OCI-LY7 (cell line): ENCODE measurements around the gene LHX5. TPM values are rescaled to one million over a fixed set of nuclear protein-coding genes. Genes with fewer than 3 reads are reported as not detected.

Source experiments
- BruUV-seq: library from RNA; stranded (reverse); fragments of 400-500 nt; replicated peaks from 2 replicates; lab custom pipeline; 2021; lab: Mats Ljungman, UMichigan
- CTCF ChIA-PET: fragments of 300-600 bp; sonication (Branson Sonifier 250); formaldehyde crosslinking; loops from one replicate; lab custom pipeline; 2022; ENCODE audit warnings: antibody characterized with exemption; ENCODE audit not compliant: unreplicated experiment; lab: Charles Lee
- POLR2A ChIA-PET: fragments of 300-600 bp; sonication (Branson Sonifier 250); formaldehyde crosslinking; loops from one replicate; lab custom pipeline; 2022; ENCODE audit warnings: antibody characterized with exemption; lab: Charles Lee
- DNase-seq: peaks from one replicate; pipeline ENCODE4 v3.0.0-alpha.2; 2015; ENCODE audit warnings: low spot score
- H2AFZ ChIP-seq: fragments of 200-600 bp; sonication (generic), shearing (Covaris generic); 2 replicates; pipeline ENCODE4 v1.6.1; 2014; ENCODE audit warnings: mild to moderate bottlenecking, antibody characterized with exemption, low read length, moderate library complexity
- H3K27ac ChIP-seq: fragments of 200-600 bp; sonication (generic); 2 replicates; pipeline ENCODE4 v1.5.1; 2014; ENCODE audit warnings: mixed run types, low read depth, mild to moderate bottlenecking, moderate library complexity, low read length, inconsistent platforms; ENCODE audit not compliant: poor library complexity, severe bottlenecking
- H3K36me3 ChIP-seq: fragments of 200-600 bp; sonication (generic); 2 replicates; pipeline ENCODE4 v1.6.1; 2014; ENCODE audit warnings: mild to moderate bottlenecking, antibody characterized with exemption, low read length, moderate library complexity, mixed read lengths; ENCODE audit not compliant: insufficient read depth
- H3K4me1 ChIP-seq: fragments of 200-600 bp; sonication (generic); 2 replicates; pipeline ENCODE4 v1.5.1; 2014; ENCODE audit warnings: mild to moderate bottlenecking, low read length; ENCODE audit not compliant: insufficient read depth, poor library complexity, severe bottlenecking
- H3K4me2 ChIP-seq: fragments of 200-600 bp; sonication (generic); 2 replicates; pipeline ENCODE4 v1.6.1; 2014; ENCODE audit warnings: mild to moderate bottlenecking, low read length
- H3K4me3 ChIP-seq: fragments of 200-600 bp; sonication (generic); 2 replicates; pipeline ENCODE4 v1.5.1; 2014; ENCODE audit warnings: mild to moderate bottlenecking, low read depth, low read length; ENCODE audit not compliant: poor library complexity, severe bottlenecking
- H3K79me2 ChIP-seq: fragments of 200-600 bp; sonication (generic); 2 replicates; pipeline ENCODE4 v1.6.1; 2016; ENCODE audit warnings: low read depth, mild to moderate bottlenecking, low read length, moderate library complexity, mixed read lengths; ENCODE audit not compliant: insufficient read depth
- H3K9me2 ChIP-seq: fragments of 200-600 bp; sonication (generic); 2 replicates; pipeline ENCODE4 v1.6.1; 2016; ENCODE audit warnings: mild to moderate bottlenecking, low read length, mixed read lengths; ENCODE audit not compliant: insufficient read depth
- H3K9me3 ChIP-seq: fragments of 200-600 bp; sonication (generic); 2 replicates; pipeline ENCODE4 v1.6.1; 2014; ENCODE audit warnings: mild to moderate bottlenecking, mixed run types, low read length, mixed read lengths
- H4K20me1 ChIP-seq: fragments of 200-600 bp; sonication (generic); 2 replicates; pipeline ENCODE4 v1.6.1; 2014; ENCODE audit warnings: mild to moderate bottlenecking, antibody characterized with exemption, low read length, moderate library complexity, mixed read lengths; ENCODE audit not compliant: insufficient read depth
- CTCF ChIP-seq: fragments of 200-600 bp; sonication (generic); conservative IDR thresholded peaks from 2 replicates; pipeline ENCODE4 v1.5.1; 2014; ENCODE audit warnings: mild to moderate bottlenecking, antibody characterized with exemption, low read length, moderate library complexity, mixed read lengths
- EZH2phosphoT487 ChIP-seq: fragments of 200-600 bp; sonication (generic); IDR thresholded peaks from 2 replicates; pipeline ENCODE4 v1.6.1; 2018; ENCODE audit warnings: low read depth, borderline replicate concordance, mild to moderate bottlenecking, mixed run types, antibody characterized with exemption, low read length, moderate library complexity, mixed read lengths
- intact Hi-C: fragments of 100-400 bp; cut with micrococcal nuclease; formaldehyde crosslinking; loops from one replicate; pipeline ENCODE4 v1.10.0; 2022; ENCODE audit not compliant: unreplicated experiment
- total RNA-seq, 2 experiments: library from RNA; depleted of rRNA in 1 of 2; stranded (reverse); fragments of >200 nt in 1 of 2; shearing (Covaris generic) in 1 of 2; gene quantifications; 2 replicates each; pipeline ENCODE4 v1.2.3, GENCODE V29; 2014 to 2022

LHX5 gene
- total RNA-seq, 2 experiments from 2014 or later = not detected

- H3K79me2 ChIP-seq = no peaks in the 10 kb centered on the region
- H4K20me1 ChIP-seq = no peaks in the 10 kb centered on the region
- no TSS peak for BruUV-seq
- peak within 1 kb of the TSS; percentile 45 for H3K4me3 ChIP-seq
- TF ChIP-seq EZH2phosphoT487 (no peak), CTCF (no peak)
- H3K27ac ChIP-seq = peak within 1 kb of the TSS; percentile 48
- DNase-seq = peak; percentile 83
- peaks cover 31% of the 10 kb centered on the region for H3K4me1 ChIP-seq
- CTCF ChIA-PET = no interaction called here
- H2AFZ ChIP-seq = peak within 1 kb of the TSS; percentile 89
- POLR2A ChIA-PET = interaction anchor here (0.5 to 0.9 kb wide), 4 partner anchors 109 to 365 kb away, joined by 3 to 4 read pairs (median 3); no protein-coding TSS in a partner anchor
- no peaks in the 10 kb centered on the region for H3K36me3 ChIP-seq
- no peaks in the 10 kb centered on the region for H3K9me2 ChIP-seq
- peak within 1 kb of the TSS; percentile 59 for H3K4me2 ChIP-seq
- no peaks in the 10 kb centered on the region for H3K9me3 ChIP-seq
- intact Hi-C loops = loop anchor here (5.0 kb wide), 1 partner anchor 225 kb away; no protein-coding TSS in a partner anchor
These were observed 49.4 kb downstream of the LHX5 start, which contains the start of gene SDSL for GRCh38 chr12:113422030-113422885. SDSL (plus strand) TSS chr12:113422380; CDS start chr12:113427983, 5,603 bp downstream.

DNA sequence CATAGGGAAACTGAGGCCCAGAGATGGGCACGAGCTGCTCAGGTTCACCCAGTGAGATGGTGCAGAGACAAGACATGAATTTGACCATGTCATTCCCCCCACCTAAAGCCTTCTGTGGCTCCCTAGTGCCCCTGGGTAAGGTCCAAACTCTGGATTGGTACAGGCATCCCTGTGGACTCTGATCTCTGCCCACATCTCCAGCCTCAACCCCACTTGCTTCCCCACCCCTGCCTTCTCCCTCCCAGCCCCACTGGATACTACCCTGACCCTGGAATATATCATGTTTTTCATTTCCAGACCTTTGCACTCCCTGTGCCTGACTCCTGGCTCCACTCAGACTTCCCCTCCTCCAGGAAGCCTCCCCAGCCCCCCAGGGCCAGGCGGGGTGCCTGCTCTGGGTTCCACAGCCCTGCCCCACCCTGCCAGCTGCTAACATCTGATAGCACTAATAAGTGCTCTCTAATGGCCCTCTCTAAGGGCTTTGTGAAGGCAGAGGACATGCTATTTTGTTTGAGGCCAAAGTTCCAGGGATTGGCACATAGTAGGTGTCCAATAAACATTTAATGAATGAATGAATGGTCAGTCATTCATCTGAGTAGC, 50.6 kb downstream of the LHX5 start:
- no peaks in the 10 kb centered on the region for H3K9me2 ChIP-seq
- TF ChIP-seq EZH2phosphoT487 (no peak), CTCF (no peak)
- intact Hi-C loops = loop anchor here (5.0 kb wide), 1 partner anchor 224 kb away; no protein-coding TSS in a partner anchor
- no peaks in the 10 kb centered on the region for H3K9me3 ChIP-seq
- BruUV-seq = no TSS peak
- H3K79me2 ChIP-seq = no peaks in the 10 kb centered on the region
- POLR2A ChIA-PET = interaction anchor here (0.6 kb wide), 1 partner anchor 14 kb away, joined by 3 read pairs; no protein-coding TSS in a partner anchor
- no peak for DNase-seq
- no peak overlapping the region; the same call in 1 of the 2 replicates for H3K4me2 ChIP-seq
- H4K20me1 ChIP-seq = no peaks in the 10 kb centered on the region
- H3K36me3 ChIP-seq = no peaks in the 10 kb centered on the region
- no peak overlapping the region for H3K27ac ChIP-seq
- H3K4me1 ChIP-seq = peaks cover 31% of the 10 kb centered on the region
- H2AFZ ChIP-seq = no peak overlapping the region; the same call in 1 of the 2 replicates
- CTCF ChIA-PET = interaction anchor here (0.9 kb wide), 1 partner anchor 35 kb away, joined by 3 read pairs; no protein-coding TSS in a partner anchor
- no peak overlapping the region for H3K4me3 ChIP-seq
